ENCODE results near the gene CLCN7. TPM values are rescaled to one million over a fixed set of nuclear protein-coding genes. Genes with fewer than 3 reads are reported as not detected.

The CLCN7 gene
- polyA plus RNA-seq, 1 donor from 2014 or later: 40.9 TPM

GRCh38 chr16:1458336-1458976 is 16.4 kb downstream of the CLCN7 start:
- Histone ChIP-seq H3K79me2 (replicated peaks; ENCODE audit: insufficient read depth, low read length) (no peaks in the 10 kb centered on the region), H3K9me3 (ENCODE audit: low read length) (no peaks in the 10 kb centered on the region), H4K20me1 (ENCODE audit: insufficient read depth) (no peaks in the 10 kb centered on the region), H2AFZ (ENCODE audit: low read depth, low read length) (no peak overlapping the region), H3K4me3 (ENCODE audit: low read length) (no peak overlapping the region), H3K9me2 (ENCODE audit: insufficient read depth, low read length) (no peaks in the 10 kb centered on the region), H3K4me2 (ENCODE audit: low read length) (no peak overlapping the region), H3K36me3 (ENCODE audit: insufficient read depth, low read length) (no peaks in the 10 kb centered on the region), H3K9ac (ENCODE audit: low read length) (no peak overlapping the region), H3F3A (ENCODE audit: insufficient read depth, low read length, poor library complexity, severe bottlenecking) (no peaks in the 10 kb centered on the region), H3K27me3 (ENCODE audit: insufficient read depth, low read depth, low read length) (no peaks in the 10 kb centered on the region), H3K27ac (ENCODE audit: low read length) (no peak overlapping the region)
- TF ChIP-seq RAD21 (conservative IDR thresholded peaks at IDR 0.05) (no peak), CTCF (IDR thresholded peaks at IDR 0.05; ENCODE audit: poor library complexity, severe bottlenecking) (no peak), EP300 (conservative IDR thresholded peaks at IDR 0.05; ENCODE audit: poor library complexity, severe bottlenecking) (no peak), REST (IDR thresholded peaks at IDR 0.05; ENCODE audit: borderline replicate concordance) (no peak), SMC3 (conservative IDR thresholded peaks at IDR 0.05; ENCODE audit: poor library complexity) (no peak), TAF1 (IDR thresholded peaks at IDR 0.05; ENCODE audit: low read depth) (no peak), EZH2 (IDR thresholded peaks at IDR 0.05; ENCODE audit: borderline replicate concordance, insufficient read depth, low read length, poor library complexity, severe bottlenecking) (no peak), POLR2AphosphoS5 (IDR thresholded peaks at IDR 0.05) (no peak), MXI1 (conservative IDR thresholded peaks at IDR 0.05; ENCODE audit: poor library complexity, severe bottlenecking) (no peak)

GRCh38 chr16:1457489-1458245 is 17.2 kb downstream of the CLCN7 start:
- Histone ChIP-seq H3K4me3 (ENCODE audit: low read length) (no peak overlapping the region), H2AFZ (ENCODE audit: low read depth, low read length) (no peak overlapping the region), H3K9me3 (ENCODE audit: low read length) (no peaks in the 10 kb centered on the region), H3K27ac (ENCODE audit: low read length) (no peak overlapping the region), H3K79me2 (replicated peaks; ENCODE audit: insufficient read depth, low read length) (no peaks in the 10 kb centered on the region), H3K36me3 (ENCODE audit: insufficient read depth, low read length) (no peaks in the 10 kb centered on the region), H3K27me3 (ENCODE audit: insufficient read depth, low read depth, low read length) (no peaks in the 10 kb centered on the region), H3K4me2 (ENCODE audit: low read length) (no peak overlapping the region), H3F3A (ENCODE audit: insufficient read depth, low read length, poor library complexity, severe bottlenecking) (no peaks in the 10 kb centered on the region), H3K9me2 (ENCODE audit: insufficient read depth, low read length) (no peaks in the 10 kb centered on the region), H4K20me1 (ENCODE audit: insufficient read depth) (no peaks in the 10 kb centered on the region), H3K9ac (ENCODE audit: low read length) (no peak overlapping the region)
- TF ChIP-seq TAF1 (IDR thresholded peaks at IDR 0.05; ENCODE audit: low read depth) (no peak), SMC3 (conservative IDR thresholded peaks at IDR 0.05; ENCODE audit: poor library complexity) (no peak), REST (IDR thresholded peaks at IDR 0.05; ENCODE audit: borderline replicate concordance) (no peak), CTCF (IDR thresholded peaks at IDR 0.05; ENCODE audit: poor library complexity, severe bottlenecking) (no peak), RAD21 (conservative IDR thresholded peaks at IDR 0.05) (no peak), POLR2AphosphoS5 (IDR thresholded peaks at IDR 0.05) (no peak), EP300 (conservative IDR thresholded peaks at IDR 0.05; ENCODE audit: poor library complexity, severe bottlenecking) (no peak), MXI1 (conservative IDR thresholded peaks at IDR 0.05; ENCODE audit: poor library complexity, severe bottlenecking) (no peak), EZH2 (IDR thresholded peaks at IDR 0.05; ENCODE audit: borderline replicate concordance, insufficient read depth, low read length, poor library complexity, severe bottlenecking) (no peak)
